Fibroblast of skin of right quadriceps (primary cell): ENCODE data around the gene LIMCH1.

Experiments used
- DNase-seq: peaks from one replicate; pipeline ENCODE4 v3.0.0-alpha.2; 2013

Gene LIMCH1

DNA sequence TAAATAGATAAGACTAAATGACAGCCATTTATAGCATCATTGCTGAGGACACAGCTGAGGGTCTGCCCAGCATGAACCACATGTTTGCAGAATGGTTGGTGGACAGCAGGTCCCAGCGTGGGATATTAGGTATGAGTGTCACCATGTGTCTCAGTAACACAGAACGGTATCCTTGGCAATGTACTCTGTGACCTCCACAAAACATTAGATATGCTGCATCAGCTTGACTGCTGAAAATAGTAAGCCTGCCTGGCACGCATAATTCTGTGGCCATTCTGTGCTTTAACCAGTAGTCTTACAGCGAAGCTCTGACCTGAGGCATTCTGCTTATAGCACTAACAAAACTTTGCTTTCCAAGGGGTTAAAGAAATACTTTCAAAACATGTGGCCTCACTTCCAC lies 32.0 kb downstream of the LIMCH1 start:
- no peak for DNase-seq

DNA sequence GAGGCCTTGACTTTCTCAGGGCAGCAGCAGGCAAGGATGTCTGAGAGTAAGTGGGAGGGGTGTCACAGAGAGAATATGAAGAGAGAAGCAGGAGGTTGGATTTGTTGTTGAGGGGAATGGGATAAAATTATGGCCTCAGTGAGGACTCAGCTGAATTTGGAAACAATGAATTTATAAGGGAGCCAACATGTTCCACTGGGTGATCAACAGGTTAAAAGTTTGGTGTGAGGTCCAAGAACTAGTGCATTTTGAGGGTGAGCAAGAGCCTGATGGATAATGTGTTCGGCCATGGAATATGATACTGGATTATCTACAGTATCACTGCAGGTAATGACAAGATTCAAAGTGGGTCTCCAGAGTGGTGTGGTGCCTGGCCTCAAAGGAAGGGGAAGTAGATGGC lies 33.5 kb downstream of the LIMCH1 start:
- DNase-seq = no peak

DNA sequence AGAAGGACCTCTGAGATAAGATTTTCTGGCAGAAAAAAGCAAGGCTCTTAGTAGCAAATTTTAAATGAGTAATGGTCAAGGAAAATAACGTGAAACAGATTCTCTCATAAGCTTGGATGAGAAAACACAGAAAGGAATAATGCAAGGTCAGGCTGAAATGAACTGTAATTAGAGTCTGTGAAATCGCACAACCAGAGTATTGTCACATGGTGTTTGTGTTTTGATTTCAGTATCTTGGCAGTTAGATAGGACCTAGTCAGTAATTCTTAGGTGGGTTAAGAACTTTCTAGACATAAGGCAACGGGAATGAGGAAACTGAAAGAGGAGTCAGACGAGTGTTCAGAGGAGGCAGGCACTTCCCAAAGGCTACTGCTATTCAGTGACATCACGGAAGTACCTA lies 34.6 kb downstream of the LIMCH1 start:
- no peak for DNase-seq

DNA sequence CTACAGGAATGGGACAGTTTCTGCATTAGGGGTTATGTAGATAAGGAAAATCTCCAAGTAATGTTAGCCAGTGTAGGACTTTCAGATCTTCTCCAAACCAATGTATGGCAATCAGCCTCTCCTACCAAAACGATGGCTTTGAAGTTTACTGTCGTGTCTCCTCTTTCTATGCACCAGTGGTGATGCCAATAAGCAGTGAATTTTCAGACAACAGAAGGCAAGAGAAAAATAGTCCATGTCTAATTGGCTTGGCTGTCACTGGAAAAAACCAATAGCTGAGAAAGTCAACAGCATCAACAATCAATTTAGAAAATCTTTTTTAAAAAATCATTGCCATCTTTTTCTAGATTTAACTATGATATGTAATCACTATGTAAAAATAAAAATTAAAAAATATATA lies 35.0 kb downstream of the LIMCH1 start:
- no peak for DNase-seq

DNA sequence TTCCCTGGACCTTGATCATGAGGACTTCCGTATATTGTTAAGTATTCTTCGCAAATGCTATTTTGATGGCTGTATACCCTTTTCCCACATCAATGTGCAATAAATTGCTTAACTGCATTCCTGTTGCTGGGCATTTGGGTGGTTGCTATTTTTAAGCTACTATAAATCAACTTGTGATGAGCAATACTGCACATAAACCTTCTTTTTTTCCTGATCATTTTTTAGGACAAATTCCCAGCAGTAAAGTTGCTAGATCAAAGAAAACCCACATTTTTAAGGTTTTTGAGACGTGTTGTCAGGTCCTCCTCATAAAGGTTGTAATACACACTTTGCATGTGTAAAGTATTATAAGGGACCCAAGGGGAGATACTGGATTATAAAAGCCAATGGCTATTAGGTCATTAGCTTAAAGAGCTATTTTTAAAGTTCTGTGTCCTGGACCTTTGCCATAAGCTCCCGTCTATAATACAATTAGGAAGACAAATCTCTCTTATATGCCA lies 35.6 kb downstream of the LIMCH1 start:
- DNase-seq = peak; percentile 44

DNA sequence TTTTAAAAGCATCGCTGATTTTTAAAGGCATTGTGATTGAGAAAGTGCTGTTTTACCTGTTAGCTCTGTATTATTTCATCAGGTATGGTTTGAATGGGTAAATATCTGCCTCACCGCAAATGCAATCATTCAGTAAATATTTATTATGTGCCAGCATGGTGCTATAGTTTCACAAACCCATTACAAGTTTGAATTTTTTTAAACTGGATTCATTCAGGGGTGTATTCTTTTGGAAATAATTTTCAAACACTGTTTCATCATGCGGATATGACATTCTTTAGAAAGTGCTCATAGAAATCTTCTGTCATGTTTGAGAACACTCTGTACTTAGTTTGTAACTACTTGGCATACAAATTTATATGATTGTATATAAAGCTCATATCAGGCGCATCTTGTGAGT lies 37.2 kb downstream of the LIMCH1 start:
- no peak for DNase-seq

DNA sequence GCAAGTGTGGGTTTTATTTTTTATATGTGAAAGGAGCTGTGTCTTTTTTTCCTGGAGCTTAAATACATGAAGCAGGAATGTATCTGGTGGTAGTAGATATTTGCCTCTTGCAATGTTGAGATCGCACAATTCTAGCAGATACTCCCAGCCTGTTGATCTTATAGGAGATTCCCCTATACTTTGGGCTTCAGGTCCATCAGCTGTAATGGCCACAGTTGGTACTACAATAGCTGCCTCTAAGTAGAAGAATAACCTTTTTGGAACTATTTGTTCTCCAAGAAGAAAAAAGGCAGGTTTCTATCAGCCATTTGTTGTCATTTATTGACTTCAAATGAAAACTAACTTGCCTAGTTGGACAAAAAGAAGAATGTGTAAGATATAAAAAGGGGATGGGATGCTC lies 37.7 kb downstream of the LIMCH1 start:
- DNase-seq = no peak

DNA sequence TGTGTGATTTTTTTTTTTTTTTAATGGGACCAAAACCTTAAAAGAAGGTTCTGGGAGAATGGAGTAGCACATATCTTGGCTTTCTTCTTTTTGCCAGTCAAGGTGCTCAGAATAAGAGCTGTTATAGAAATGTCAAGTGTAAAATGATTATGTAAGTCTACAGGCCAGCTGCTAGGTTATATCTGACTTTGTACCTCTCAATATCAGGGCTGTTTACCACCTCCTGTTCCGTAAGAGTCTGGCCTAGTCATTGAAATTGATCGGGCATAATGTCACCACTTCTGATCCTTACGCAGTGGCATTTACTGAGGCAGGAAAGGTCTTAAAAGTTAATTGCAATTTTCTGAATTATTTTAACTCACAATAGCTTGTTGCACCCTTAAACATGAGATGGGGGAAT lies 41.1 kb downstream of the LIMCH1 start:
- no peak for DNase-seq

DNA sequence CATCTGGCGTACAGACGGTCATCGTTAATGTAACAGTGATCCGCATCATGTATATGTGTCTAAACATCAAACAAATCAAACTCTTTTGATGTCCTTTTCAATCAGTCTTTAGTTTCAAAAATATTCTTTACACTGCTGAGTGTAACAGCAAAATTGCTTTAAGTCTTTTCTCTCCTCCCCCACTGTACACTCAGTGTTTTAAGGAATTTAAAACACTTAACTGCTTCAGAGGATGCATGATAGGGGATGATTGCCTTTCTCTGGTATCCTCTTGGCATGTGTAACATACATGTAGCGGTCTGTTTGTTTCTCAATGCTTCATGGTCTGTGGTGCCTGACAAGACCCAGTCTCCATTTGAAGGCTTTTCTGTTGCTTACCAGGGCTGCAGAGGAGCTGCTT lies 41.6 kb downstream of the LIMCH1 start:
- DNase-seq = peak; percentile 15

DNA sequence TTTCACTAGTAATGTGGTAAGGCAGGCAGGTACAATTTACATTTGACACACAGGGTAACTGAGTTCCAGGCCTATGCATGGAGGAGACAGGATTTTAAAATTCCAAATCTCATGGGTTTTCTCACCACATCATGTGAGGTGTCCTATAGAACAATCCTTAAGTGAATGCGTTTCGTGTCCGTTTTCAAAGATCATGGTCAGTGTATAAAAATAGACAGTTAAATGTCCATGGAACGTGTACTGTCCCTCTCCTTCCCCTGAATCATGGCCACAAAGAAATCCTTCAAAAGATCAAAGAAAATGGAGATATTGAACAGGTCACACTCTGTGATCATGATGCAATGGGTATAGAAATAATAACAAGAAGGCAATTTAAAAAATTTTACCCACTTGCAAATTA lies 42.0 kb downstream of the LIMCH1 start:
- no peak for DNase-seq

DNA sequence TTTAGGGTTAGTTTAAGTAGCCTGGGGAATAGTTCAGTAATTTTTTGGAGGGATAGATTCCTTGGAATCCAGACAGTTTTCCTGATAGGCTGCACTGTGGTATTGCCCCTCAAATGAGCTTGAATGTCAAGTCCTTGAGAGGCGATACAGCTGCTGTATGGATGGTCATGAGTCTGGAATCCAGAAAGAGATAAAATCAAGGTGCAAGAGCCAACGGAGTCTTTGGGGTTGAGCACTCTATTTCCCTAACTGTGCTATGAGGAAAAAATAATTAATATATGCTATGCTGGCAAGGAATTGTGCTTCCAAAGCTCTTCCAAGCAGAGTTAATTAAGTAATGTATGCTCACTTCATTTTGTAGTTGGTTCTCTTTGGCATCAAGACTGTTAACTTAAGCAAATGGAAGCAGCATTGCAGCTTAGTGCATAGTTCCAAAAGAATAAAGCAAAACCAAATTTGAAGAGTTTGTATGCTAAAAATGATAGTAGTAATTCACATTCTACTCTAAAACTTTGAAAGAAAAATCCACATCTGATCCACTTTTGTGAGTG lies 48.8 kb downstream of the LIMCH1 start:
- DNase-seq = no peak

DNA sequence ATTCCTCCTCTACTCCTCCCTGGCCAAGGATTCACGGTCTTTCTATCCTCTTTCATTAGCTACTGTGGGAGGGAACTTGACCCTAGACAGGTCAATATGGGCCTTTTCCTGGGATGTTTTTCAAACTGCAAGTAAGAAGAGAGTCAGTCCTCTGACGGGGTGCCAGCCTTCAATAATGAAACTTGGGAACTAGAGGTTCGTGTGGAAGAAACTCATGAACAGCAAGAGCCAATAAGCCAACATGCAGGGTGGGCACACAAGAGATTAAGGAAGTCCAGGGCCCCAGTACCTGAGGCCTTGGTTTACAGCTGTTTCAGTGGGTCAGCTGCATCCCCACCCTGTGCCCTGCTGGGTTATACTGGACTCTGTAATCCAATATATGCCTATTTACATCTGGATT lies 49.3 kb downstream of the LIMCH1 start:
- no peak for DNase-seq

DNA sequence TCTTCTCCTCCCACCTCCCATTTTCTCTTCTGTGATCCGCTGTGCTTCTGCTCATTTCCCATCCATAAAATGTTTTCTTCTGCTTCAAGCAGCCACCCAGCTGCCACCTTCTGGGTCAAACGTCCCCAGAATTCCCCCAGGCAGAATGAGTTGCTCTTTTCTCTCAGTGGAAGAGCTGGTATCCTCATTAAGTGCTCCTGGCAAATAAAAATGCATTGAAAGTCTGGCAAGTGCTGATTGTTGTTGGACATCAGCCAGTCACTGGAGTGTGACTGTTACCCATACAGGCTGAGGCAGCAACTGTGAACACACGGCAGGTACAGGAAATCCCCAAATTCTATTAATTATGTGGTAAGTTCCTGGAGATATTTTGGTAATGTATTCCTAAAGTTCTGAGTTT lies 52.6 kb downstream of the LIMCH1 start:
- DNase-seq = no peak

DNA sequence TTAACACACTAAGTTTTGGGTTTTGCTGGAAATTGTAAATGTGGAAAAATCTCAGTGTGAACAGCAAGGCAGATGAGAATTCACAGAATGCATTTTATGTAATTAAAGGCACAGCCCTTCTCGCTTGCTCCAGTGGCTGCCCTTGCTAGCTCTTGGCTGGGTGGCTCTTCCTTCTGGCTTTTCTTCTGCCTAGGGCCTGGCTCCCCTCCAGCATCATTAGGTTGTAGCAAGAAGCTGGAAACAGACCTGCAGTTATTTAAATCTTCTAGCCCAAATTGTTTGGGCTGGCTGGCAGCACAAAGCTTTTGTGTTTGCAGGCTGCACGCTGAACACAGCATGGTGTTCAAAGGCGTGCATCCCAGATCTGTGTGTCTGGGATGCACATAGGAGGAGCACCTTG lies 56.5 kb downstream of the LIMCH1 start:
- no peak for DNase-seq

DNA sequence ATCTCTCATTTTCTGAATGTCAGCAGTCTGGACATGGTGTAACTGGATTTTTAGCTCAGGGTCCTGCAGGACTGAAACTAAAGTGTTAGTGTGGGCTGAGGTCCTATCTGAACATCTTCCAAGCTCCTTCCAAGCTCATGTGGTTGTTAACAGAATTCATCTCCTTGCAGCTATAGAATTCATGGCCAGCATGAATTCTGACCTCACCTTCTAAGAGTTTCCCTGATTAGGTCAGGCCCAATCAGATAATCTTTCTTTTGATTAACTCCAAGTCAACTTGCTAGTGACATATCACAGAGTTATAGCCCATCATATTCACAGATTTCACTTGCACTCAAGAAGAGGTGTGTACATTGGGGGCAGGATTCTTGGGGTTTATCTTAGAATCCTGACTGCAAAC lies 59.5 kb downstream of the LIMCH1 start:
- DNase-seq = no peak

DNA sequence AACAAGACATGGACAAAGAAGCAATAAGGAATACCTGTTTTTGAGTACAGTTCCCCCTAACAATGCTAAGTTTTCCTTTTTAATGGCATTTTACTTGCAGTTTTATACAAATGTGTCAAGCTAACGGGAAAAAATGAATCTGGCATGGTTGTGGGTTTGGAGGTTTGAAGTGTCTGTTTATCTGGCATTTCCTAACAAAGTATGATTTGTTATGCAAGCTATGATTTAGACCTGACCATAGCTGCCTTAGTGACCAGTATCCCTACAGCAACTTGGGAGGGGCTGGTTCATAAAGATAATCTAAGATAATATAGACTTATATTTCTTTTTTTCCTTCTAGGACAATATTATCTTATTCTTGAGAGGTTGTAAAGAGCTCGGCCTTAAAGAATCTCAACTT lies 60.6 kb downstream of the LIMCH1 start:
- DNase-seq = no peak

DNA sequence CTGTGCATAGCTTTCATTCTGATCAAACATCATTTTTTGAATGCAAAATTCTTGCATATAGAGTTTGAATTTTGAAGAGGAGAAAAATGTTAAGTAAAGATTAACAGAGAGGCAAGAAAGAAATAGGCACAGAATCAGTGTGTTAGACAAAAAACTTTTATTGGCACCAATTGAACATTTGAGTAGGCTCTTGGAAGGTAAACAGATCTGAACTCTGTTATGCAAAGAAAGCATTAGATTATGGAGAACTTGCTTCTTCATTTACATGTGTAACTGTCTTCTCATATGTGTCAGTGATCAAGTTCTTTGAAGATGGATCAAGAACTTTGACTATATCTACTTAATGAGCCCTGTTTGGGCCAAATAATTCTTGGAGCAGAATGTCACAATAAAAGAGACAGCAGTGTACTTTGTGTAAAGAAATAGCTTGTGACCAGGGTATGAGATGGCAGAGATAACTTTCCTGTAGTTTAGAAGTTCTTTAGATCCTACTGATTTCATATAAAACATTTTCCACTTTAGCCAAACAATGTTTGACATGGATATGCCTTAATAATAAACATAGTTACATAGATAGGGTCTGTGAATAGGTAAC lies 61.3 kb downstream of the LIMCH1 start:
- no peak for DNase-seq

DNA sequence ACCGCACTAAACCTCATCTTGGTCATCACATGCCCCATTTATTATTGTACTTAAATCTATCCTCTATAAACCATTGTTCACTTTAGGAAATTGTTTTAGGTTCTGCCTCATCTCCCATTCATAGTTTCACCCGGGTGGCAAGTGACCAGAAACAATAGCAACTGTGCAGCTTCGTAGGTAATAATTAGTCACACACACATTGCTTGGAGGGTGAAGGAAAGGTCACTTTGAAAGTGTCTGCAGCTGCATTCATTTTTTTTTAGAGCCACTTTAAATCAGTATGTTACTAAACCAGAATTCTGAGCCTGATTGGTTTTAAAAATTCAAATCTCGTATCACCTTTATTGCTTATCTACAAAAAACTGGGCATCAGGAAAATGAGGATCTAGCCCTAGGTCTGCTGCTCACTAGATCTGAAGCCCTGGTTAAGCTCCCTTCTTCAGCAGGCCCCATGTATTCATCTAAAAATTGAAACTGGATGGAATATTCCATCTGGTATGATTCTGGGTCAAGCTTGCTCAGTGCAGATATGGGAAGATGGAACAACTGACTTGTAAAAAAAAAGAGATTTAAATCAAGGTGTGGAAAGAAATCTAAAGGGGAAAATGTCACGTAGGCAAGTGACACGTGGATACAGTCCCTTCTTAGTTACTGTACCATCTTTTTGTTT lies 62.4 kb downstream of the LIMCH1 start:
- DNase-seq = no peak

DNA sequence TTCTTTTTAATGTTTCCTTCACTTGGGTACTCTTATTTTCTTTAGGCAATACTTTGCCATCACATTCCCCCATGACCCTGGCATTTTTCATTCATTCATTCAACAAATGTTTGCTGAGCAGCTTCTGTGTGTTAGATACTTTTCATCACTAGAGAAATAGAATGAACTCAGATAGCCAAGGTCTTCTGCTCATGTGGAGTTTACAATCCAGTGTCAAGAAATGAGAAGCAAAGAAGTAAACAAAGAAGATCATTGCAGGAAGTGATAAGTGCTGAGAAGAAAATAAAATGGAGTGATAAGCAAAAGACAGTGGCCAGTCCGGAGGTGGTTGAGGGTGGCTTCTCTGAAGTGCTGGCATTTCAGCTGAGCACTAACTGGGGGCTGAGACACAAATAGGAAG lies 63.1 kb downstream of the LIMCH1 start:
- no peak for DNase-seq

DNA sequence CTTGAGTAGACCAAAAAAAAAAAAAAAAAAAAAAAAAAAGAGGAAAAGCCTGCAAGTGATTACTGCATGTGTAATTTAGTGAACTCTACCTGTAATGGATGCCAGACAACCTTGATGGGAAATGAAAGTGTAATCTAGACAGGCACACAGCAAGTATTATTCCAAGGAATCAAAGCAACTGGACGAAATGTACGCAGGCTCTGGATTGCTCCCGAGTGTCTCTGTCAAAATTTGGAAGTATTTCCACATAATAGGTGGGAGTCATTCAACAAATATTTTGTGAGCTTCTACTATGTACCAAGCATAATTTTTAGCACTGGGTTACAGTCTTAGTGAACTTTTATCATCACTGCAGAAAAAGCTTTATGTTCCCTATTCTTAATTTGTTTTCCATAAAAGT lies 64.2 kb downstream of the LIMCH1 start:
- no peak for DNase-seq

DNA sequence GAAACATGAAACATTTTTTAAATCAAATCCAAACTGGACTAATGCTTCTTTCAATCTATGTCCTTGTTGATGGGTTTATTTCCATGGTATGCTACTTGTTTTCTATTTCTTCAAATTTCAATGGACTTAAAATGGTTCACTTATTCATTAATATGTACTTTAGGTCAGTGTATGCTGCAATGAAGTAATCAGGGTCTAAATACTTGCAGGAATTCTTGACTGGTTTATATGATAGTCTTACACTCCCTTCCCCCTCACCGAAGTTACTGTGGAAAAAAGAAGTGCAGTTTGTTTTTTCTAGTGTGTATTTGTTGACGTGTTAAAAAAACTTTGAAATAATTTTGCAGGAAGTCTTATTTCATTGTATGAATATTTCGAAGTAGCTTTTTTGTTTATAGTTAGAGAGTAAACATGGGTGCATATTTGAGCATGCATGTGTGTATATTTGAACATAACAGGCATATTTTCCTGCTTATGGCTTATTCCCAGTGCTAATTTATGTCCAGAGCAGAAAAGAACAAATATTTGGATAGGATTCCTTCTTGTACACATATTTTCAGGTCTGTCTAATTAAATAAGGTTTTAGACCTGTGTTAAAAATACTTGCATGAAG lies 65.0 kb downstream of the LIMCH1 start:
- DNase-seq = no peak

DNA sequence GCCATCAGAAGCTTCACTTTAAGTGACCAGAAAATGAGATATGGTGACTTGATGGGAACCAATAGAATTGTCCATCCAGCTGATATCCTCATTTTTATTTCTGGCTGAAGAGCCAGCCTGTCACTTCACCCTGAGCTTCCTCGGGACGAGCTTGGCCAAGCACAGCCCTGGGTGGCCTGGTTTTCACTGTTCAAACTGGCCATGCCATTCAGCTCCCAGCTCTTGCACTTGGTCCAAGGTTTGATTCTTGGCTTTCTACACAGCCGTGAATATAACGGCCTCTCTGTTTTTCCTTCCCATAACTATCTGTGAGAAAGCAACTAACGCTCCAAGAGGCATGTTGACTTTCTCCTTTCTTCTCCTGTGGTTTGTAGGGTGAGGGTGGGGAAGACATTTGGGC lies 71.9 kb downstream of the LIMCH1 start:
- DNase-seq = no peak

DNA sequence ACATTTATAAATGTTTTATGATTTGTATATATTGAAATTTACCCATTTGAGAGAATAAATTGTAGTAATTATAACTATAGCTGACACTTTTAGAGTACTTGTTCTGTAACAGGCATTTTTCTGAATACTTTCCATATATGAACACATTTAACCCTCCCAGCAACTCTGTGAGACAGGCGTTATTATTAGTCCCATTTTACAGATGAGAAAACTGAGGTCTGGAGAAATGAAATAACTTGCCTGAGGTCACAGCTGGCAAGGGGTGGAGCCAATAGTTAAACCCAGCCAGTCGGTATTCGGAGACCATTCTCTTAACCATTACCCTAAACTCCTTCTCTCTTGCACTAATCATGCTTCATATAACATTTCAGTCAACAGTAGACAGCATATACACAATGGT lies 72.5 kb downstream of the LIMCH1 start:
- DNase-seq = no peak

DNA sequence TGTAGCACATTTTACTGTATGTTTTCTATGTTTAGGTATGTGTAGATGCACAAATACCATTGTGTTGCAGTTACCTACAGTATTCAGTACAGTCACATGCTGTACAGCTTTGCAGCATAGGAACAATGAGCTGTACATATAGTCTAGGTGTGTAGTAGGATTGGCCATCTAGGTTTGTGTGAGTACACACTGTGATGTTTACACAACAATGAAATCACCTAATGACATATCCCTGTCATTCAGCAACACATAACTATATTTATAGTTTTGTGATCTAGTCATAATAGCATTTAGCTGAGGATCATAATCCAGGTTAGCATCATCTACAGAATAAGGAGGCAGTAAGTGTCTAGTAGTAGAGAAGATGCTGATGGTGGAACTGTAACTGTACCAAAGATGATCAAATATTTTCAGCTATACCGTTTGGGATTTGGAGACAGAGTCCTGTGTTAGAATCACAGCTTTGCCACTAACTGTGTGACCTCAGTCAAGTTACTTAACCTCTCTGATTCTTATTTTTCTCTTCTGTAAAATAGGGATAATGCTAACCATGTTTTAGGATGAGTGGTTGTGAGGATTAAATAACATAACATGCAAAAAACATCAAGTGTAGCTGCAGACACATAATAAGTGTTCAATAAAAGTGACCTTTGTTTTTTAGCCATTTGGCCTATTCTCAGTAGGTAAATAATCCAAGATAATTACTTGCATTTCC lies 73.3 kb downstream of the LIMCH1 start:
- no peak for DNase-seq
